Heart left ventricle (tissue), 13 donors: ENCODE results near the gene USHBP1.

Experiments used
- POLR2A ChIP-seq, 2 donors: fragments of 450-650 bp; IDR thresholded peaks; one replicate each; pipeline ENCODE4 v1.6.1; 2017; ENCODE audit warnings: antibody characterized with exemption in 2 of 2, mild to moderate bottlenecking in 2 of 2, moderate library complexity in 2 of 2
- TF ChIP-seq, protein P1 (sequence below), 12 donors: fragments of 200-600 bp; sonication (generic) in 4 of 12; IDR thresholded peaks; one replicate each; pipeline versions ENCODE4 v1.5.0 to v1.8.0; 2018 to 2022; ENCODE audit warnings: antibody characterized with exemption in 12 of 12, mild to moderate bottlenecking in 5 of 12
- donor health status: ischemic (EF 13 %, LVEDD 7.1; RV severe dilation, severe dysfunction).
- donor health status: DM: no; HTN: yes; CAD: no.
- donor health status: DM: no; HTN: no; CAD: no.
- donor health status: ischemic (EF 25% LVEDD 6.9; RV normal size, moderate dysfunction).
- donor health status: ischemic (EF 25% LVEDD 5.7; RV mildly dilated, moderate dysfunction).
- donor health status: ischemic (EF 35%, LVEDD 5.7; RV mildly dilated, moderate dysfunction).
- donor health status: nonischemic (EF 11% LVEDD 7.7; RV severe dilation, severe dysfunction).
- donor health status: DM: yes; HTN: yes; CAD: no.
- donor health status: PGD.
- donor health status: ischemic (EF 29% LVEDD 5.4; RV normal size, mild dysfunction).
- donor health status: nonischemic (EF 23%, LVEDD 6.1; RV moderate dilation, normal function).

DNA sequence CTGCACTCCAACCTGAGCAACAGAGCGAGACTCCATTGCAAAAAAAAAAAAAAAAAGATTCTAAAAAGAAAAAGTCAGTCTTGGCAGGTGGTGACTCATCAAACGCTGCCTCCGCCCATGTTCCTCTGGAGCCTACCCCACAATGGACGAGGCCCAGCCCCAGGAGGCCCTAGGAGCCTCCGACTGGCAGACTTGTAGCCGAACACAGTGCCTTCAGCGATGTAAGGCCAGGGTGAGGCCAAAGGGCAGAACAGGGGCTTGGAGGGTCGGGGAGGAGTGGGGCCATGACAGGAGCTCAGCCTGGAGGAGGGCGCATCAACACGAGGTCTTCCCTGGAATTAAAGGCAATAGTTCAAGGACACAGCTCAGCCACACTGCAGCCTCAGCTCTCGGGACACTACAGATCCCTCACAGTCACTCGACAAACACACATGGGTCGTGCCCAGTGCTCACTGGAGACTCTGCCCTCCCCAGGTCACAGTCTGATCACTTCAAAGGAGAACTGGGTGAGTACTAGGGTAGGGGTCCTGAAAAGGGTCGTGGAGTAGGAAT is 44.3 kb downstream of the USHBP1 start:
- TF ChIP-seq, protein P1, sequence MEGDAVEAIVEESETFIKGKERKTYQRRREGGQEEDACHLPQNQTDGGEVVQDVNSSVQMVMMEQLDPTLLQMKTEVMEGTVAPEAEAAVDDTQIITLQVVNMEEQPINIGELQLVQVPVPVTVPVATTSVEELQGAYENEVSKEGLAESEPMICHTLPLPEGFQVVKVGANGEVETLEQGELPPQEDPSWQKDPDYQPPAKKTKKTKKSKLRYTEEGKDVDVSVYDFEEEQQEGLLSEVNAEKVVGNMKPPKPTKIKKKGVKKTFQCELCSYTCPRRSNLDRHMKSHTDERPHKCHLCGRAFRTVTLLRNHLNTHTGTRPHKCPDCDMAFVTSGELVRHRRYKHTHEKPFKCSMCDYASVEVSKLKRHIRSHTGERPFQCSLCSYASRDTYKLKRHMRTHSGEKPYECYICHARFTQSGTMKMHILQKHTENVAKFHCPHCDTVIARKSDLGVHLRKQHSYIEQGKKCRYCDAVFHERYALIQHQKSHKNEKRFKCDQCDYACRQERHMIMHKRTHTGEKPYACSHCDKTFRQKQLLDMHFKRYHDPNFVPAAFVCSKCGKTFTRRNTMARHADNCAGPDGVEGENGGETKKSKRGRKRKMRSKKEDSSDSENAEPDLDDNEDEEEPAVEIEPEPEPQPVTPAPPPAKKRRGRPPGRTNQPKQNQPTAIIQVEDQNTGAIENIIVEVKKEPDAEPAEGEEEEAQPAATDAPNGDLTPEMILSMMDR (IDR thresholded peaks at IDR 0.05), result no peak
- TF ChIP-seq POLR2A (IDR thresholded peaks at IDR 0.05), result no peak
